Activated CD4-positive, CD25-positive, alpha-beta regulatory T cell (primary cell): ENCODE data around the gene ACY1.
A peak's percentile ranks its signal among the peaks of the same experiment; 100 is the strongest.

Source experiments
- DNase-seq, 4 experiments: peaks; one replicate each; lab custom pipeline; 2025; lab: John Stamatoyannopoulos, UW

ACY1 gene

DNA sequence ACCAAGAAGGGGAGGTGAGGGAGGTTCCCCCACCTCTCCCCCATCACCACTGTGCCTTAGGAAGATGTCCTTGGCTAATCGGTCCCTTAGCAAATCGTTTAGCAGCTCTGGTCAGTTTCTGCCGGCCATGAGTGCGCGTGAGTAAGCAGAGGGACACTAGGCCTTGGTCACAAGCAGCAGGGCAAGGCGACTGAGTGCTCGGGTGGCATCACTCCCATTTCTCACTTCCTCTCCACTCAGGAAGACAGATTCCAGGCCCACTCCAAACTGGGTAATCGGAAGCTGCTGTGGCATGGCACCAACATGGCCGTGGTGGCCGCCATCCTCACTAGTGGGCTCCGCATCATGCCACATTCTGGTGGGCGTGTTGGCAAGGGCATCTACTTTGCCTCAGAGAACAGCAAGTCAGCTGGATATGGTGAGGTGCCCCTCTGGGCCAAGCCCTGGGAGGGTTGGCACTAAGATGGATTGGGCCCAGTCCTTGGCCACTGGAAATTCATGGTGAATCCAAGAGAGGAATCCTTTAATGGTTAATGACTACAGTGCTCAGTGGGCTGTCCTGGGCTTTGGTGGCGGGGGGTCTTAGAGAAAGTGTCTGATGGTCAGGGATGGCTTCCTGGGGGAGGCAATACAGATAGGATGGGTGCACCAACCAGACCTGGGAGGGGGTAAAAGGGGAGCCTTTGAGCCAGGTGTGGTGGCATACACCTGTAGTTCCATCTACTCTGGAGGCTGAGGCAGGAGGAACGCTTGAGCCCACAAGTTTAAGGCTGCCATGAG lies 37.2 kb upstream of the ACY1 start:
- DNase-seq = no peak

DNA sequence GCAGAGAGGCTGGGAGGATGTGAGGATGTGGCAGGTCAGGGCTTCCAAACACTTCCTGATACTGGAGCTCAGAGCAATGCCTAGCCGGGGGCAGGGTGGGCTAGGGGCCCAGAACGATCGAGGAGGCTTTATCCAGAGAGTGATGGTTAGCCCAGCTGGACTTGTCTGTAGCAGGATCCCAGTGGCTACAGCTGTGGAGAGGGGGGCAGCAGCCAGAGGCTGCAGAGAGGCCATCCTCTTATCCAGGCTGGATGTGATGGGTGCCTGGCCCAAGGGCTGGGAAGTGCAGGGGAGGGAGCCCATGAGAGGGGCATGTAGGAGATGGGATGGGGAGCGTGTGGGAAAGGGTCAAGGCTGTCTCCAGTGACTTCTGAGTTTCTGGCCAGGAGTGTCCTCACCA lies 36.5 kb upstream of the ACY1 start:
- DNase-seq = no peak

DNA sequence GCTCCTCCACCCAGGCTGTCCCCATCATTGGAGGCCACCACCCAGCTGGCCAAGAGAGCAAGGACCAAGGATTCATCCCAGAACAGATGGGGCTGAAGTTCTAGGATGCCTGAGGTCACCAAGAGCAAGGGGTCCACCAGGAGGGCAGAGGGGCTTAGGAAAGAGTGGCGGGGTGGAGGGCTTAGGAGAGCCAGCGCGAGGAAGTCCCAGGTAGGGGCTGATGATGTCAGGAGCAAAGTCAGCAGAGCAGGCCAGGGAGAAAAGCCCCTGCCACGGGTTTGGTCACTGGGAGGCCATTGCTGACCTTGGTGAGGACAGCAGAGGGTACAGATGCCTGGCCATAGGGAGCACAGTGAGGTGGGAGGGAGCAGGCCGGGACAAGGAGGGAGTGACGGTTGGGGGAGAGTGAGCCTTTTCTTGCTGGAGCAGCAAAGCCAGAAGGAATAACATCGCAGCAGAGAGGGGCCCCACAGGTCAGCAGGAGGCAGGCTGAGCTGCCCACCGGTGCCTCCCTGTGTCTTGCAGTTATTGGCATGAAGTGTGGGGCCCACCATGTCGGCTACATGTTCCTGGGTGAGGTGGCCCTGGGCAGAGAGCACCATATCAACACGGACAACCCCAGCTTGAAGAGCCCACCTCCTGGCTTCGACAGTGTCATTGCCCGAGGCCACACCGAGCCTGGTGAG lies 36.0 kb upstream of the ACY1 start:
- no peak for DNase-seq

DNA sequence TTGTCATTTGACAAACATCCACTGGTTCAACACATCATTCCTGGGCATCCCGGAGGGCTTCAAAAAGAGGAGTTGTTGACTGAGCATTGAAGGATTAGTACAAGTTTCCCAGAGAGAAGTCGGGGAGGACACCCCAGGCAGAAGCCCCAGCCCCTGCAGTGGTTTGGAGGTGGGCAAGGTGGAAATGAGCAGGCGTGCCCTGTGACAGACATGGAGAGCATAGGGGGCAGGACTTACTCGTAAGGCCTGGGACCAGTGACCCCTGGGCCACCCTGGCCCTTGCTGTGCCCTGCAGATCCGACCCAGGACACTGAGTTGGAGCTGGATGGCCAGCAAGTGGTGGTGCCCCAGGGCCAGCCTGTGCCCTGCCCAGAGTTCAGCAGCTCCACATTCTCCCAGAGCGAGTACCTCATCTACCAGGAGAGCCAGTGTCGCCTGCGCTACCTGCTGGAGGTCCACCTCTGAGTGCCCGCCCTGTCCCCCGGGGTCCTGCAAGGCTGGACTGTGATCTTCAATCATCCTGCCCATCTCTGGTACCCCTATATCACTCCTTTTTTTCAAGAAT lies 35.2 kb upstream of the ACY1 start:
- no peak for DNase-seq

DNA sequence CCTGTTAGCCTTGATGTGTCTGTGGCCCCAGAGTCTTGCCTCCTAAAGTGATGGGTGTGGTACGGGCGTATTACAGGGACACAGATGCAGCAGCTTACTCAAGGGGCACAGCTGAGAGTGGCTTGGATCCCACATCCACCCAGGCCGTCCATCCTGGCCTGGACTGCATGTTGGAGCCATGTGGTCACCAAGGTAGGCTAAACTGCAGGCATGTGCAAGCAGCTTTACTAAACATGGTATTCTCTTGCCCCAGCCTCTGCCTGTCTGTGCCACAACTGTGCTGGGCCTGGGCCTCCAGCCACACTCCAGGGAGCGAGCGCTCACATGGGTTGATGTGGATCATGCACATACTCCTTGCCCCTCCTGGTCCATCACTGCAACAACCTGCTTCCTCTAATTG lies 34.2 kb upstream of the ACY1 start:
- DNase-seq = no peak

DNA sequence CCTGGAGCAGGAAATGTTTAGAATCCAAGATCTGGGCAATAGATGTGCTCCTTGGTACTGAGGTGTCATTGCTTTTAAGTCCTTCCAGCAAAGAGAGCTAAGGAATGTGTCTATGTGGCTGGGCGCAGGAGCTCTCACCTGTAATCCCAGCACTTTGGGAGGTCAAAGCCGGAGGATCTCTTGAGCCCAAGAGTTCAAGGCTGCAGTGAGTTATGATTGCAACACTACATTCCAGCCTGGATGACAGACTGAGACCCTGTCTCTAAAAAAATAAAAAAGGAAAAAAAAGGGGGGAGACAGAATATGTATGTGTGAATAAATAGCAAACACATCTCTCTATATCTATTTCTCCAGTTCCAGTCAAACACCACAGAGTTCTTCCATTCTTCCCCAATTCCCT lies 32.4 kb upstream of the ACY1 start:
- no peak for DNase-seq

DNA sequence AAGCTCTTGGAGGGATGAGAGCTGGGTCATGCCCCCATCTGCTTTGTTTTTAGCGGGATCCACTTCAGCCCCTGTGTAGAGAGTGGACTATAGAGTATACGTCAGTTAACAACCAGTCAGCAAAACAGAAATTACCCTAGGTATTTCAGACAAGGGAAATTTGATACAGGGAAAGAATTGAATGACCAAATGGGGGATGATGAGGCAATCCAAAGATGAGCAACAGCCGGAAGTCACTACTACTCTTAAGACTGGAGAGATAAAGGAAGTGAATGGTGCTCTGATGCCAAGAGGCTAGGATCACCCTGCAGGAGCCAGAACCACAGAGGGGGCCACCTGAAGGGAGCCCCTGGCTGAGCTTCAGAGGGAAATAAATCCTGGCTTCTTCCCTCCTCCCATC lies 29.9 kb upstream of the ACY1 start:
- no peak for DNase-seq

DNA sequence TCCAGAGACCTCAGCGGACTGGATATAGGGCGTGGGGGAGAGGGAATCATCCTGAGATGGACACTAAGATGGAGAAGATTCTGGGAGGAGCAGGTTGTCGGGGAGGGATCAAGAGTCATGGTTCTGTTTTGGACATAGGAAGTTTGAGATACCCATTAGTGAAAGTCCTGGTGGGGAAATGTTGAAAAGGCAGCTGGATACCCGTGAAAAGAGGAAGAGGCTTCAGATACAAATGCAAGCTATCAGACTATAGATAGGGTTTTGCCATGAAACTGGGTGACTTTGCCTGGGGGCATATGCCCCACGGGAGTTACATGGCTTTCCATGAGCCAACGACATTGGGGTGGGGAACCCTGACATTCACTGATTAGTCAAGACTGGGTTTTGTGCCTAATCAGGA lies 29.2 kb upstream of the ACY1 start:
- DNase-seq = no peak

DNA sequence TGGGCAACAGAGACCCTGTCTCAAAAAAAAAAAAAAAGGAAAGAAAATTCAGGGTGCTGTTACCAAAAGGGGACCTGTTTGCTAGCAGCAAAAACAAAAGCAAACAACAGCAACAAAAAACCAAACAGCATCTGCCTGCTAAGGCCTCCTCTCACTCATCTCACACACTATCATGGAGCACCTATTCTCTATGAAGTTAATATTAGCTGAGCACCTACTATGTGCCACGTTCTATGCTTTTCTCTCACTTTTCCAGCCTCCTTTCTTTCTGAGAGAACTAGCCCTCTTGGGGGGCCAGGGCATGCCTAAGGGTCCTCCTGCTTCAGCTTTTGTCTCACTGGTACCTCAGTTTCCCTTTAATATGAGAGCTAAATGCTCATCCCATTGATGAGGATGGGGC lies 28.6 kb upstream of the ACY1 start:
- no peak for DNase-seq

DNA sequence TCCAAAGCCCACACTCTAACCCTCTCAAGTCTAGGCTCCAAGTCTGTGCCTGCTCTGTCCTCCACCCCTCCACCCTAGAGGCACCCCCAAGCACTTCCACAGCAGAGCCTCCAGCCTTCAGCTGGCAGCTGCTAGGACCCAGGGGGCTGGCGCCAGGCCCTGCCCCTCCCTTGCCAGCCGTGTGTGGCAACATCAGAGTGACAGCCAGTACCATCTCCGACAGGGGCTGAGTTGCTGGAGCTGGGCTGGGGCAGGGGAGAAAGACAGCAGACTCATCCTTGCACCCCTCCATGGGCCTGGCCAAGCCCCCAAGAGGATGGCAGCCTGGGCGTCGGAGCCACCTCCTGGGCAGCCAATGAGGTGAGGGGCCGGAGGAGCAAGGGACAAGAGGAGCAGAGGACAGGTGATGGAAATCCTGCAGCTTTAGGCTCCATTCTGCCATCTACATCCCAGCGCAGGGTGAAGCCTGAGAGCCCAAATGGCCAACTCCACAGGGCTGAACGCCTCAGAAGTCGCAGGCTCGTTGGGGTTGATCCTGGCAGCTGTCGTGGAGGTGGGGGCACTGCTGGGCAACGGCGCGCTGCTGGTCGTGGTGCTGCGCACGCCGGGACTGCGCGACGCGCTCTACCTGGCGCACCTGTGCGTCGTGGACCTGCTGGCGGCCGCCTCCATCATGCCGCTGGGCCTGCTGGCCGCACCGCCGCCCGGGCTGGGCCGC lies 28.0 kb upstream of the ACY1 start, which contains the start of gene GPR62:
Gene GPR62 (plus strand): TSS at position 207 of the 718 bp plus-strand sequence. CDS start 272 bp downstream, at position 479.
- DNase-seq = no peak

DNA sequence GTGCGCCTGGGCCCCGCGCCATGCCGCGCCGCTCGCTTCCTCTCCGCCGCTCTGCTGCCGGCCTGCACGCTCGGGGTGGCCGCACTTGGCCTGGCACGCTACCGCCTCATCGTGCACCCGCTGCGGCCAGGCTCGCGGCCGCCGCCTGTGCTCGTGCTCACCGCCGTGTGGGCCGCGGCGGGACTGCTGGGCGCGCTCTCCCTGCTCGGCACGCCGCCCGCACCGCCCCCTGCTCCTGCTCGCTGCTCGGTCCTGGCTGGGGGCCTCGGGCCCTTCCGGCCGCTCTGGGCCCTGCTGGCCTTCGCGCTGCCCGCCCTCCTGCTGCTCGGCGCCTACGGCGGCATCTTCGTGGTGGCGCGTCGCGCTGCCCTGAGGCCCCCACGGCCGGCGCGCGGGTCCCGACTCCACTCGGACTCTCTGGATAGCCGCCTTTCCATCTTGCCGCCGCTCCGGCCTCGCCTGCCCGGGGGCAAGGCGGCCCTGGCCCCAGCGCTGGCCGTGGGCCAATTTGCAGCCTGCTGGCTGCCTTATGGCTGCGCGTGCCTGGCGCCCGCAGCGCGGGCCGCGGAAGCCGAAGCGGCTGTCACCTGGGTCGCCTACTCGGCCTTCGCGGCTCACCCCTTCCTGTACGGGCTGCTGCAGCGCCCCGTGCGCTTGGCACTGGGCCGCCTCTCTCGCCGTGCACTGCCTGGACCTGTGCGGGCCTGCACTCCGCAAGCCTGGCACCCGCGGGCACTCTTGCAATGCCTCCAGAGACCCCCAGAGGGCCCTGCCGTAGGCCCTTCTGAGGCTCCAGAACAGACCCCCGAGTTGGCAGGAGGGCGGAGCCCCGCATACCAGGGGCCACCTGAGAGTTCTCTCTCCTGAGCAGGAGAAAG lies 27.2 kb upstream of the ACY1 start:
- peak in 1 of 4 experiments; percentile 16 for DNase-seq

DNA sequence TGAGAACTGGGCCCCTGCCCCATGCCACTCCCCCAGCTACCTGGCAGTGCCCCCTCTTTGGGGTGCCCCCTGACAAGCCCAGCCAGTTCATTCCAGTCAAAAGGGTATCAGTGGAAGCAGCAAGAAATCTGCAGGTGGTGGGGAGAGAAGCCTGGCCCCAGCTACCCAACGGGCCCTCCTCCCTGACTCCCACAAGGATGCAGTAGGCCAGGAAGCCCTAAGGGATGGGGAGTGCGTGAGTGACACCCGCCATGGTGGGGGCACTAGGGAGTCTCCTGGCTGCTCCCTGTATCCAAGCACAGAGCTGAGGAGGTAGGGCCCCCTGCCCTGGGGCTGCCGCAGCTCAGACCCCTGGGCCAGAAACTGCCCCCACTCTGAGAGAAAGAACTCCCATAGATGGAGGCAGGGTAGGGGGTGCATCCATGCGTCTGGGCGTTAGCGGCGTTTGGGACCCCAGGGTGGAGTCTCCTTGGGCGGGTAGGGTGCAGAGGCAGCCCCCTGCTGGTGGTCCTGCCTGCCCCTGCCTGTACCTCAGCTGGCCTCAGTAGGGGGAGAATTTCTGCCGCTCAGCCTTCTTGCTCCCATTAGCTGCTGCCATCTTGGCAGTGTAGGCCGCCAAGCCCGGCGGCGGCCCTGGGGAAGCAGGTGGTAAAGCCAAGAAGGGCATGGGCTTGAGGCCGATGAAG lies 25.7 kb upstream of the ACY1 start:
- no peak for DNase-seq

DNA sequence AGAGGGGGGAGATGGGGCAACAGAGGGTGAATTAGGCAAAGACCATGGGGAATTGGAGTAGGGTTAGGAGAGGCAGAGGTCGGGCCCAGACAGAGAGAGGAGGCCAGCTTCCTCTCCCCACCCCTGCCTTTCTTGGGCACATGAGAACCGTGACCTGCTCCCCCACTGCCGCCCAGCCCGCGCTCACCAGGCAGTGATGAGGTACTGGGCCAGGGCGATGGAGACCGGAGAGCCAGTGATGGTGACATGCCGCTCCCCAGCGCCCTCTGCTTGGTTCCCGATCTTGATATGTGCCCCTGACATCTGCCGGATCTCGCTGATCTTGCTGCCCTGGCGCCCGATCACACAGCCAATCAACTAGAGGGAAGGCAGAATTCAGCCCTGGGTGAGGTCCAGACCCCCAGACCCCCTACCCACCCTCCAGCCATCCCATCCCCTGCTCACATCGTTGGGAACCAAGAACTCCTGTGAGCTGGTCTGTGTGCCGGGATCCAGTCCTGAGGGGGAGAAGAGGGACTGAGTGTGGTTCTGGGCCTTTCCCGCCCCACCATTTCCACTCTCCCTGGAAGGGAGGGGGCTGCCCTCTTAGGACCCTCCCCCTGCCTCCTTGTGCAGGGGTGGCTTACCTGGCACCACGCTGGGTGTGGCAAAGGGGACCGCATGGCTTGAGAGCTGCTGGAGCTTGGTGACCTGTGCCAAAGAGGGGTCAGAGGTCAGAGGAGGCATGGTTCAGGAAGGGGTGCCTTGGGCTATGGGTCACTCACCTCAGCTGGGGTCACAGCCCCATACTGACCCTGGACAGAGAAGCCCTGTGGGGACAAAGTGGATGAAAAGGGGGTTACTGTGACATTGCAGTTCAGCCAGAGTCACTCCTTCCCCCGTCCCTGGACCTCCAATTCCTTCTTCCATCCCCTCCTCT lies 24.5 kb upstream of the ACY1 start:
- DNase-seq = no peak

DNA sequence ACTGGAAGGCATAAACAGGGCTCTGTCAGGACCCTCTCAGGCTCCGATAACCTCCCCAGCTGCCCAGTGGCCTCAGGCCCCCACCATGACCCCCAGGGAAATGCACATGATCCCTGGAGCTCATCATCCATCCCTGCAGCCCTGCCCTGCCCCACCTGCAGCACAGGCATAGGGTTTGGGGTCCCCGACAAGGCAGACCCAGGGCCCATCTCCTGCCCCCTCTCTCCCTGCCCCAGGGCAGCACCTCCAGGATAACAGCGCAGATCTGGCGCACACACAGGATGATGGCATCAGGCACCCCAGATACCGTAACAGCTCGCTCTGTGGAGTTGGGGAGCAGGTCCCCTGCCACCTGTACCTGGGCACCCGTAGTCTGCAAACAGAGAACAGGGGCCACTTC lies 23.7 kb upstream of the ACY1 start:
- no peak for DNase-seq

DNA sequence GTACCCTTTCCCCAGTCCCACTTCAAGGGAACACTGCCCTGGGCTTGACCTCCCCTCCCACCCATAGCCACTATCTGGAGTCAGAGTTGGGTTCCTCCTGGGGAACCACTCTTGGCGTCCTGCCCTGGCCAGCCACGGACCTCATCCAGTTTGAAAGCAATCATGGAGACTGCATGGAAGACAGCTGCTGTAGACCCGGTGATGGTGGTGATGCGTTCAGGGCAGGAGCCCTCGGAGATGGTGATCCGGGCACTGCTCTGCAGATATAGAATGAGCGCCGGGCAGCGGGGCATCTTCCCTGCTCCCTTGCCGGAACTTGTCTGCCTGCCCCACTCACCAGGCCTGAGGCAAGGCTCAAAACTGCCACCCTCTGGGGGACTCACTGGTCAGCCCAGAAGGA lies 22.9 kb upstream of the ACY1 start:
- DNase-seq = no peak

DNA sequence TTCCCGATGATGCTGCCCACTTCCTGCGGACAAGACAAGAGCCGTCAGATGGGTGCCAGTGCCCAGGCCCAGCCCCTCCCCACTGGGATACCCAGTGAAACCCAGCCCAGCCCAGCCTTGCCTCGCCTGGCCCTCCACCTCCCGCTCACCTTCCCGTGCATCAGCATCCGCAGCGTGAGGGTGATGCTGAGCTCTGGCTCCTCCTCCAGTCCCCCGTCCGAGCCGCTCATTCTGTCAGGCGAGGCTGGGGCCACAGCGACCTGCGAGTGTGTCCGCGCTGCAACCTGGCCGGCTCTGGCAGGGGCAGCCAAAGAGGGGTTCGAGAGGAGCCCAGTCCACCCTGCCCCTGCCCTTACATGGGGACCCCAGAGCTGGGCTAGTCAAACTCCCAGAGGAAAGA lies 22.3 kb upstream of the ACY1 start:
- DNase-seq = no peak

DNA sequence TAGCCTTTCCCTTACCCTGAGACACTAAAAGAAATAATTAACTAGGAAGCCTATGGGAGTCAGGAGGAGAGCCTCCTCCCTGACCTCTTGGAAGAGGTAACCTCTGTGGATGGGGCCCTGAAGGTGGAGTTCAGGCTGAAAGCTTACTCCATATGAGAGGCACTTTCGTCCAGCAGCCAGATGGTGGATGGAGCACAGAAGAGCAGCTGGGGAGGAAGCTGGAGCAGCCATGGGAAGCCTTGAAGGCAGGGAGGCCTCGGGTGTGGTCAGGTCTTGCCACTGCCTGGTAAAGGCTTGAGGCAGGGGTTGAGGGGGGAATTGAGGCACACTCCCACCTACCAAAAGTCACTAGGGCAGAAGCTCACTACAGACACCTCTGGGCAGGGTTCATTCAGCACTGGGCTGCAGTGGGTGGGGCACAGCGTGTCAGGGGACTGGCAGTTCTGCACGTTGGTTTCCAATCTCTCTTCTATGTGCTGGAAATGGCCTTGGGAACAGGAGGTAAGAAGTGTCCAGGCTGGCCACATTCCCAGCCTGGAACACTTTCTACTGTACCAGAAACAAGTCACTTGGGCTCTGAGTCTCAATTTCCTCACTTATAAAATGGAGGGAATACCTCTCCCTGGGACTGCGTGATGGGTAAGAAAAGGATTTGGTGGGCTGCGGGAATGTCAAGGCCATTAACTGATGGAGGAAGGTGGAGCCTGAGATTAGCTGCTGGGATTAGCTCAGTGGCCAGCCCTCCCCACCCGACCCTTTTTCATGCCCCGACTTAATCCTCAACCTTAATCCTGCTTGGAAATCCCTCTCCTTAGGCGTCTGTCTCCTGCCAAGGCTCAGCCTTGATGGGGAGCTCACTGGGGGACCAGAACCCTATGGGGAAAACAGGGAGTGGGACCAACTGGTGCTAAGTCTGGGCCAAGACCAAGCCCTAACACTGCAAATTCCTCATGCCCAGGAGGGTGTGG lies 21.4 kb upstream of the ACY1 start:
- DNase-seq = no peak

DNA sequence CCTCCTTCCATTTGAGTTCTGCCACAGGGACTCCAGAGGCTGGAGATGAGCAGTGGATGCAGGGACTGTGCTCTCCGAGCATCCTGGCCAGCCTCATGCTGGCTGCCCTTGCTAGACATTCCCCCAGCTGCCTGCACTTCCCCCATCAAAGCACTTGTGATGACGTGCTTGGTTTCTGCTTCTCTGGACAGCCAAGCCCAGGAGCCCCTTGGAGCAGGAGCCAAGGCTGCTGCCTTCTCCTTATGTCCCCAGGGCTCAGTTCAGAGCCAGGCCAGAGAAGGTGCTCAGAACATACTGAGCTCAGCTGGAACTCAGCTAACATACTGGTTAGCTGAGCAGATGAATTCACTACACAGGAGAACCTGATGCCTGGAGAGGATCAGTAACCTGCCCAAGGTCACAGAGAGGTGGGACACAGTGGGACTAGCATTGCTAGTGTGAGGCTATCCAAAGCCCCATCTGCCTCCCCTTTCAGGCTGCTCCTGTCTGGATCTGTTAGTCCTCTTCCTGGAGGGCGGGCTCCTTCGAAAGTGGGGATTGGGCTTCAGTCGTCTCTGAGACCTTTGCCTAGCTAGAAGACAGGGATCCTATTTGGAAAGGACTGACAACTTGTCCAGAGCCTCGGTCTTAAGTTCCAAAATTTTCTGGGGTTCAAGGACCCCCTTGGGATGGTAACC lies 20.3 kb upstream of the ACY1 start:
- DNase-seq = no peak
